ENCODE results near the gene CCDC117.

GRCh38 chr22:28795071-28795693 is 22.7 kb downstream of the CCDC117 start:
- TF ChIP-seq FOXM1 (IDR thresholded peaks at IDR 0.05; ENCODE audit: borderline replicate concordance, low read depth): no peak
- TF ChIP-seq USF1 (IDR thresholded peaks at IDR 0.05): no peak
- no peak for TF ChIP-seq CEBPB (IDR thresholded peaks at IDR 0.05)
- no peak for TF ChIP-seq RAD21 (IDR thresholded peaks at IDR 0.05; ENCODE audit: low read depth)
- TF ChIP-seq CREB1 (IDR thresholded peaks at IDR 0.05; ENCODE audit: low read depth): no peak
- no peak for TF ChIP-seq ZBTB7A (IDR thresholded peaks at IDR 0.05; ENCODE audit: low read depth)
